Caco-2 (cell line): ENCODE measurements around the gene TTC21B. TPM values are rescaled to one million over a fixed set of nuclear protein-coding genes. Genes with fewer than 3 reads are reported as not detected.

Experiments used
- Bru-seq: library from RNA; stranded (reverse); fragments of 400-500 nt; gene quantifications from one replicate; lab custom pipeline; 2021; lab: Mats Ljungman, UMichigan
- BruChase-seq, 2 experiments: library from RNA; stranded (reverse); fragments of 400-500 nt; gene quantifications; one replicate each; lab custom pipeline; 2021; lab: Mats Ljungman, UMichigan
- BruUV-seq: library from RNA; stranded (reverse); fragments of 400-500 nt; replicated peaks from 2 replicates; lab custom pipeline; 2021; lab: Mats Ljungman, UMichigan
- CTCF ChIA-PET: fragments of 300-600 bp; sonication (Branson Sonifier 250); formaldehyde crosslinking; loops from one replicate; lab custom pipeline; 2022; ENCODE audit warnings: antibody characterized with exemption; lab: Charles Lee
- POLR2A ChIA-PET: fragments of 300-600 bp; sonication (Branson Sonifier 250); formaldehyde crosslinking; loops from one replicate; lab custom pipeline; 2022; ENCODE audit warnings: antibody characterized with exemption; lab: Charles Lee
- DNase-seq, 2 experiments: peaks; one replicate each; pipeline versions ENCODE4 v3.0.0 to v3.0.0-alpha.2; 2020 to 2022
- H3K27me3 ChIP-seq: replicated peaks from 2 replicates; pipeline ENCODE4 v1.6.0; 2011; ENCODE audit warnings: low read length; ENCODE audit not compliant: control insufficient read depth, insufficient read depth
- H3K36me3 ChIP-seq: 2 replicates; pipeline ENCODE4 v1.5.1; 2011; ENCODE audit warnings: low read length; ENCODE audit not compliant: control insufficient read depth, insufficient read depth
- H3K4me1 ChIP-seq: fragments of 250-450 bp; sonication (Bioruptor Pico); 2 replicates; pipeline ENCODE4 v1.5.1; 2020; ENCODE audit warnings: mild to moderate bottlenecking
- H3K4me3 ChIP-seq: 2 replicates; pipeline ENCODE4 v1.5.1; 2011; ENCODE audit warnings: low read depth, mild to moderate bottlenecking, control low read depth, low read length
- H3K9me3 ChIP-seq: fragments of 250-450 bp; sonication (Bioruptor Pico); 2 replicates; pipeline ENCODE4 v1.5.1; 2020; ENCODE audit warnings: mild to moderate bottlenecking, moderate library complexity
- H3K27ac Mint-ChIP-seq: one replicate; pipeline ENCODE4 v1.8.0; 2022; ENCODE audit warnings: mixed read lengths; ENCODE audit not compliant: unreplicated experiment
- H3K27me3 Mint-ChIP-seq: one replicate; pipeline ENCODE4 v1.8.0; 2022; ENCODE audit warnings: mixed read lengths; ENCODE audit not compliant: insufficient read depth, unreplicated experiment
- H3K36me3 Mint-ChIP-seq: one replicate; pipeline ENCODE4 v1.8.0; 2022; ENCODE audit warnings: mild to moderate bottlenecking, mixed read lengths; ENCODE audit not compliant: insufficient read depth, unreplicated experiment
- H3K4me1 Mint-ChIP-seq: one replicate; pipeline ENCODE4 v1.8.0; 2022; ENCODE audit warnings: low read depth, mixed read lengths; ENCODE audit not compliant: unreplicated experiment
- H3K4me3 Mint-ChIP-seq: one replicate; pipeline ENCODE4 v1.8.0; 2022; ENCODE audit warnings: mild to moderate bottlenecking, moderate library complexity, mixed read lengths; ENCODE audit not compliant: unreplicated experiment
- H3K9me3 Mint-ChIP-seq: one replicate; pipeline ENCODE4 v1.8.0; 2022; ENCODE audit warnings: mixed read lengths; ENCODE audit not compliant: unreplicated experiment
- CTCF ChIP-seq, 2 experiments: fragments of 200-600 bp in 1 of 2; IDR thresholded peaks; 1 replicate in 1 of 2; 2 replicates in 1 of 2; pipeline versions ENCODE4 v1.5.1 to v1.8.0; 2011 to 2022; ENCODE audit warnings: antibody characterized with exemption in 1 of 2, control low read depth in 1 of 2, inconsistent platforms in 1 of 2, low read depth in 1 of 2, low read length in 1 of 2, mild to moderate bottlenecking in 1 of 2, moderate library complexity in 1 of 2; ENCODE audit not compliant: insufficient read depth in 1 of 2, severe bottlenecking in 1 of 2, unreplicated experiment in 1 of 2
- intact Hi-C: fragments of 100-400 bp; cut with micrococcal nuclease; formaldehyde crosslinking; loops from one replicate; pipeline ENCODE4 v1.10.0; 2022; ENCODE audit not compliant: unreplicated experiment
- long read RNA-seq: library from polyadenylated mRNA; stranded (forward); transcript quantifications from one replicate; pipeline ENCODE4 v2.0.0, GENCODE V29; 2022
- total RNA-seq: library from RNA; stranded (reverse); gene quantifications from 2 replicates; pipeline ENCODE4 v1.2.3, GENCODE V29; 2022

The TTC21B gene
- 13.5 and 14.2 TPM in 2 replicates for total RNA-seq
- Bru-seq, nascent RNA = percentile 78 among the genes with signal in this experiment
- percentile 79 among the genes with signal in this experiment for BruChase-seq, experiment 1, labeled RNA remaining after a 2-hour chase
- percentile 66 among the genes with signal in this experiment for BruChase-seq, experiment 2, labeled RNA remaining after a 6-hour chase
- long read RNA-seq, full-length matches to known transcripts = 4 of 11 reads
- long read RNA-seq, partial matches to known transcripts = 4 of 11 reads
- long read RNA-seq, other reads (novel, unspliced or antisense) = 3 of 11 reads

GRCh38 chr2:165953655-165954606 lies at the start of gene TTC21B:
Gene TTC21B, minus strand, starts transcription at chr2:165953776. Its CDS starts 71 bp downstream, at chr2:165953705.
- H3K9me3 Mint-ChIP-seq = no peaks in the 10 kb centered on the region
- no peaks in the 10 kb centered on the region for H3K36me3 Mint-ChIP-seq
- Histone ChIP-seq H3K9me3 (no peaks in the 10 kb centered on the region), H3K27me3 (no peaks in the 10 kb centered on the region), H3K4me1 (peaks cover 15% of the 10 kb centered on the region), H3K36me3 (no peaks in the 10 kb centered on the region), H3K4me3 (peak within 1 kb of the TSS; percentile 64)
- BruUV-seq = no TSS peak
- H3K27me3 Mint-ChIP-seq = no peaks in the 10 kb centered on the region
- CTCF ChIA-PET = interaction anchor here (0.7 to 1.8 kb wide), 10 partner anchors 9 to 228 kb away, joined by 3 to 11 read pairs (median 4); partner anchors contain the start of gene SCN1A
- peaks cover 7% of the 10 kb centered on the region for H3K4me1 Mint-ChIP-seq
- H3K27ac Mint-ChIP-seq = no peak within 1 kb of the TSS
- intact Hi-C loops = loop anchor here (1.0 kb wide), 5 partner anchors 16 to 227 kb away; partner anchors contain the start of genes GALNT3 and SCN1A
- POLR2A ChIA-PET = interaction anchor here (0.7 to 1.0 kb wide), 3 partner anchors 9 to 160 kb away, joined by 4 to 8 read pairs (median 5); partner anchors contain the start of gene GALNT3
- peak; percentile 96 to 98 for DNase-seq
- TF ChIP-seq CTCF (IDR thresholded peaks at IDR 0.05; ENCODE audit: insufficient read depth in 1 of 2, low read depth in 1 of 2, low read length in 1 of 2, severe bottlenecking in 1 of 2, unreplicated experiment in 1 of 2) = peak; percentile 79 to 87
- no peak within 1 kb of the TSS for H3K4me3 Mint-ChIP-seq

- H3K27me3 Mint-ChIP-seq = peaks cover 6% of the 10 kb centered on the region
- DNase-seq = no peak
- H3K4me3 Mint-ChIP-seq = no peak overlapping the region
- no peaks in the 10 kb centered on the region for H3K4me1 Mint-ChIP-seq
- Histone ChIP-seq H3K9me3 (no peaks in the 10 kb centered on the region), H3K27me3 (no peaks in the 10 kb centered on the region), H3K4me1 (no peaks in the 10 kb centered on the region), H3K36me3 (no peaks in the 10 kb centered on the region), H3K4me3 (no peak overlapping the region)
- no peak for TF ChIP-seq CTCF (IDR thresholded peaks at IDR 0.05; ENCODE audit: insufficient read depth in 1 of 2, low read depth in 1 of 2, low read length in 1 of 2, severe bottlenecking in 1 of 2, unreplicated experiment in 1 of 2)
- intact Hi-C loops = no loop called here
- ChIA-PET CTCF (no interaction called here), POLR2A (no interaction called here)
- no peaks in the 10 kb centered on the region for H3K36me3 Mint-ChIP-seq
- H3K9me3 Mint-ChIP-seq = no peaks in the 10 kb centered on the region
- no peak overlapping the region for H3K27ac Mint-ChIP-seq
- no TSS peak for BruUV-seq
Measured at GRCh38 chr2:166000401-166000800, 46.8 kb upstream of the TTC21B start.

- BruUV-seq = no TSS peak
- CTCF ChIA-PET = no interaction called here
- H3K27me3 Mint-ChIP-seq = peaks cover 14% of the 10 kb centered on the region
- no peaks in the 10 kb centered on the region for H3K4me1 ChIP-seq
- POLR2A ChIA-PET = no interaction called here
- H3K4me1 Mint-ChIP-seq = no peaks in the 10 kb centered on the region
- intact Hi-C loops = no loop called here
- no peak for TF ChIP-seq CTCF (IDR thresholded peaks at IDR 0.05; ENCODE audit: insufficient read depth in 1 of 2, low read depth in 1 of 2, low read length in 1 of 2, severe bottlenecking in 1 of 2, unreplicated experiment in 1 of 2)
- no peaks in the 10 kb centered on the region for H3K36me3 ChIP-seq
- no peaks in the 10 kb centered on the region for H3K9me3 Mint-ChIP-seq
- no peak overlapping the region for H3K4me3 ChIP-seq
- no peaks in the 10 kb centered on the region for H3K36me3 Mint-ChIP-seq
- no peaks in the 10 kb centered on the region for H3K27me3 ChIP-seq
- DNase-seq = no peak
- H3K4me3 Mint-ChIP-seq = no peak overlapping the region
- H3K9me3 ChIP-seq = no peaks in the 10 kb centered on the region; the same call in 1 of the 2 replicates
- H3K27ac Mint-ChIP-seq = no peak overlapping the region
Measured at GRCh38 chr2:165990846-165991245, 37.3 kb upstream of the TTC21B start.
